HCT116 (cell line): ENCODE data around the gene MICALL2. TPM values are rescaled to one million over a fixed set of nuclear protein-coding genes. Genes with fewer than 3 reads are reported as not detected.

Experiments
- ATAC-seq: fragments of 200-7000 bp; cut with Tn5 transposase; 2 replicates; pipeline ENCODE4 v1.9.1; 2020; ENCODE audit warnings: mild to moderate bottlenecking, moderate library complexity
- BruUV-seq: library from RNA; stranded (reverse); fragments of 400-500 nt; replicated peaks from 2 replicates; lab custom pipeline; 2021; lab: Mats Ljungman, UMichigan
- CTCF ChIA-PET: fragments of 300-600 bp; sonication (Branson Sonifier 250); formaldehyde crosslinking; loops from one replicate; lab custom pipeline; 2021; ENCODE audit warnings: antibody characterized with exemption; lab: Charles Lee
- POLR2A ChIA-PET: fragments of 300-600, 350-600 bp; sonication (Branson Sonifier 250); formaldehyde crosslinking; loops from one replicate; lab custom pipeline; 2021; ENCODE audit warnings: antibody characterized with exemption; lab: Charles Lee
- RAD21 ChIA-PET, 2 experiments: fragments of 300-600 bp; sonication (Branson Sonifier 250); formaldehyde crosslinking; loops; one replicate each; lab custom pipeline; 2023; ENCODE audit warnings: low total read pairs in 2 of 2; ENCODE audit not compliant: uncharacterized antibody in 2 of 2, unreplicated experiment in 2 of 2, low non-redundant PET in 1 of 2; lab: Charles Lee
- DNase-seq: peaks from one replicate; pipeline ENCODE4 v3.0.0-alpha.2; 2010; ENCODE audit warnings: low read depth, low spot score
- H2AFZ ChIP-seq: fragments of 200-600 bp; shearing (Covaris generic), sonication (generic); 2 replicates; pipeline ENCODE4 v1.6.1; 2017; ENCODE audit warnings: low read depth, mixed run types, mixed read lengths, antibody characterized with exemption, low read length; ENCODE audit not compliant: poor library complexity, severe bottlenecking
- H3K27ac ChIP-seq: 2 replicates; pipeline ENCODE4 v1.5.1; 2012; ENCODE audit warnings: low read depth, low read length
- H3K27me3 ChIP-seq: fragments of 200-600 bp; sonication (generic); 2 replicates; pipeline ENCODE4 v1.6.1; 2016; ENCODE audit warnings: mixed run types, low read length, mixed read lengths; ENCODE audit not compliant: insufficient read depth
- H3K36me3 ChIP-seq, 2 experiments: fragments of 200-500 bp in 1 of 2; fragments of 200-600 bp in 1 of 2; sonication (Bioruptor generic) in 1 of 2; sonication (generic) in 1 of 2; 2 replicates each; pipeline versions ENCODE4 v1.5.1 to v1.6.1; 2014 to 2016; ENCODE audit warnings: low read length in 2 of 2, inconsistent platforms in 1 of 2, mixed read lengths in 1 of 2, mixed run types in 1 of 2; ENCODE audit not compliant: insufficient read depth in 2 of 2, control insufficient read depth in 1 of 2
- H3K4me1 ChIP-seq, 2 experiments: fragments of 200-600 bp in 1 of 2; sonication (generic) in 1 of 2; 2 replicates each; pipeline versions ENCODE4 v1.5.1 to v1.6.1; 2012 to 2017; ENCODE audit warnings: low read length in 2 of 2, inconsistent platforms in 1 of 2, mild to moderate bottlenecking in 1 of 2, mixed read lengths in 1 of 2, mixed run types in 1 of 2, moderate library complexity in 1 of 2; ENCODE audit not compliant: insufficient read depth in 2 of 2, control insufficient read depth in 1 of 2
- H3K4me2 ChIP-seq: fragments of 200-600 bp; sonication (generic); 2 replicates; pipeline ENCODE4 v1.6.1; 2017; ENCODE audit warnings: mixed run types, low read length, mixed read lengths
- H3K4me3 ChIP-seq, 2 experiments: fragments of 200-600 bp in 1 of 2; sonication (generic) in 1 of 2; replicated peaks in 1 of 2; 2 replicates each; pipeline ENCODE4 v1.5.1; 2011 to 2016; ENCODE audit warnings: low read length in 2 of 2, control low read depth in 1 of 2, low read depth in 1 of 2, mild to moderate bottlenecking in 1 of 2, mixed read lengths in 1 of 2, mixed run types in 1 of 2
- H3K79me2 ChIP-seq: fragments of 200-600 bp; sonication (generic); 2 replicates; pipeline ENCODE4 v1.6.1; 2017; ENCODE audit warnings: mild to moderate bottlenecking, mixed run types, low read length, moderate library complexity, mixed read lengths; ENCODE audit not compliant: insufficient read depth
- H3K9ac ChIP-seq: fragments of 200-600 bp; sonication (generic); 2 replicates; pipeline ENCODE4 v1.6.1; 2016; ENCODE audit warnings: low read length, mixed read lengths
- H3K9me2 ChIP-seq: fragments of 200-600 bp; sonication (generic), shearing (Covaris generic); 2 replicates; pipeline ENCODE4 v1.6.1; 2017; ENCODE audit warnings: mixed run types, mild to moderate bottlenecking, moderate library complexity; ENCODE audit not compliant: insufficient read depth
- H3K9me3 ChIP-seq, 2 experiments: fragments of 200-500 bp in 1 of 2; fragments of 200-600 bp in 1 of 2; sonication (Bioruptor generic) in 1 of 2; sonication (generic) in 1 of 2; 2 replicates each; pipeline ENCODE4 v1.6.1; 2014 to 2017; ENCODE audit warnings: low read length in 2 of 2, mixed read lengths in 2 of 2, inconsistent platforms in 1 of 2, low read depth in 1 of 2, mild to moderate bottlenecking in 1 of 2, mixed run types in 1 of 2, moderate library complexity in 1 of 2; ENCODE audit not compliant: control insufficient read depth in 1 of 2, insufficient read depth in 1 of 2
- H4K20me1 ChIP-seq: fragments of 200-600 bp; sonication (generic), shearing (Covaris generic); 2 replicates; pipeline ENCODE4 v1.6.1; 2017; ENCODE audit warnings: mixed run types, mild to moderate bottlenecking, moderate library complexity; ENCODE audit not compliant: insufficient read depth
- ATF3 ChIP-seq: IDR thresholded peaks from 2 replicates; pipeline ENCODE4 v1.6.1; 2012
- CEBPB ChIP-seq: IDR thresholded peaks from 2 replicates; pipeline ENCODE4 v1.6.1; 2012; ENCODE audit warnings: low read depth
- CTCF ChIP-seq, 3 experiments: fragments of 200-600 bp in 1 of 3; sonication (generic) in 1 of 3; IDR thresholded peaks in 2 of 3; conservative IDR thresholded peaks in 1 of 3; 2 replicates each; pipeline ENCODE4 v1.5.1; 2012 to 2017; ENCODE audit warnings: low read depth in 2 of 3, low read length in 2 of 3, antibody characterized with exemption in 1 of 3, borderline replicate concordance in 1 of 3, control low read depth in 1 of 3, mild to moderate bottlenecking in 1 of 3, mixed read lengths in 1 of 3, mixed run types in 1 of 3, moderate library complexity in 1 of 3; ENCODE audit not compliant: insufficient read depth in 1 of 3
- ELF1 ChIP-seq: IDR thresholded peaks from 2 replicates; pipeline ENCODE4 v1.6.1; 2012; ENCODE audit warnings: low read depth, borderline replicate concordance
- FOSL1 ChIP-seq: IDR thresholded peaks from 2 replicates; pipeline ENCODE4 v1.6.1; 2012; ENCODE audit warnings: low read depth
- JUND ChIP-seq: IDR thresholded peaks from 2 replicates; pipeline ENCODE4 v1.6.1; 2012
- MAX ChIP-seq: IDR thresholded peaks from 2 replicates; pipeline ENCODE4 v1.6.1; 2012
- RAD21 ChIP-seq: IDR thresholded peaks from 2 replicates; pipeline ENCODE4 v1.6.1; 2012; ENCODE audit warnings: low read depth, mild to moderate bottlenecking
- SIN3A ChIP-seq: IDR thresholded peaks from 2 replicates; pipeline ENCODE4 v1.6.1; 2012; ENCODE audit warnings: low read depth
- TCF7L2 ChIP-seq: IDR thresholded peaks from 2 replicates; pipeline ENCODE4 v1.7.0; 2011; ENCODE audit warnings: borderline replicate concordance, inconsistent platforms; ENCODE audit not compliant: insufficient read depth, insufficient read length; ENCODE audit errors: extremely low read depth
- YY1 ChIP-seq: IDR thresholded peaks from 2 replicates; pipeline ENCODE4 v1.6.1; 2011; ENCODE audit warnings: low read length, low read depth, moderate library complexity, mild to moderate bottlenecking; ENCODE audit not compliant: insufficient replicate concordance; ENCODE audit errors: extremely low read depth
- ZBTB33 ChIP-seq: IDR thresholded peaks from 2 replicates; pipeline ENCODE4 v1.6.1; 2011; ENCODE audit warnings: mild to moderate bottlenecking, low read length, moderate library complexity; ENCODE audit not compliant: insufficient replicate concordance; ENCODE audit errors: extremely low read depth
- ZFX ChIP-seq: fragments of 450-650 bp; IDR thresholded peaks from 2 replicates; pipeline ENCODE4 v1.6.1; 2017
- ZNF274 ChIP-seq: fragments of 200-500 bp; sonication (Bioruptor generic); IDR thresholded peaks from 2 replicates; pipeline ENCODE4 v1.6.1; 2014; ENCODE audit warnings: mild to moderate bottlenecking, low read depth, low read length, inconsistent platforms
- intact Hi-C: fragments of 100-400 bp; cut with micrococcal nuclease; formaldehyde crosslinking; loops from 2 replicates; pipeline ENCODE4 v1.10.0; 2022
- total RNA-seq: library from RNA; stranded (reverse); gene quantifications from one replicate; pipeline ENCODE4 v1.2.1, GENCODE V29; 2021; ENCODE audit not compliant: unreplicated experiment

Gene MICALL2
- total RNA-seq, 1 experiment from 2014 or later: 60.7 TPM

- Histone ChIP-seq H3K9ac (no peak overlapping the region), H3K27ac (no peak overlapping the region), H4K20me1 (no peaks in the 10 kb centered on the region), H3K4me3 (no peak overlapping the region), H2AFZ (no peak overlapping the region), H3K36me3 (no peaks in the 10 kb centered on the region), H3K9me3 (peaks cover 3 to 7% of the 10 kb centered on the region in 2 experiments; a peak in 2 of 4 replicates), H3K4me2 (no peak overlapping the region), H3K9me2 (no peaks in the 10 kb centered on the region), H3K4me1 (peaks cover 0 to 7% of the 10 kb centered on the region in 2 experiments; a peak in 1 of 4 replicates), H3K27me3 (no peaks in the 10 kb centered on the region), H3K79me2 (no peaks in the 10 kb centered on the region)
- RAD21 ChIA-PET: no interaction called here
- intact Hi-C loops: no loop called here
- CTCF ChIA-PET: no interaction called here
- TF ChIP-seq ZFX (no peak), ATF3 (no peak), TCF7L2 (no peak), FOSL1 (no peak), RAD21 (no peak), ZNF274 (no peak), ZBTB33 (no peak), JUND (no peak), CTCF (IDR thresholded peaks at IDR 0.05 in 2 of 3, conservative IDR thresholded peaks at IDR 0.05 in 1 of 3; ENCODE audit: borderline replicate concordance in 1 of 3, insufficient read depth in 1 of 3, low read depth in 2 of 3, low read length in 2 of 3) (no peak), SIN3A (no peak), ELF1 (no peak), CEBPB (no peak), YY1 (no peak), MAX (no peak)
- POLR2A ChIA-PET: no interaction called here
- BruUV-seq: no TSS peak
- ATAC-seq (no peak), DNase-seq (no peak)
These were observed 65.8 kb downstream of the MICALL2 start for GRCh38 chr7:1393421-1393820.
